Globus pallidus (tissue), 1 donor: ENCODE data around the gene NXPH1.

ENCODE experiments used
- DNase-seq: peaks from one replicate; pipeline ENCODE4 v3.0.0-alpha.2; 2015; ENCODE audit warnings: low spot score

Gene NXPH1

DNA sequence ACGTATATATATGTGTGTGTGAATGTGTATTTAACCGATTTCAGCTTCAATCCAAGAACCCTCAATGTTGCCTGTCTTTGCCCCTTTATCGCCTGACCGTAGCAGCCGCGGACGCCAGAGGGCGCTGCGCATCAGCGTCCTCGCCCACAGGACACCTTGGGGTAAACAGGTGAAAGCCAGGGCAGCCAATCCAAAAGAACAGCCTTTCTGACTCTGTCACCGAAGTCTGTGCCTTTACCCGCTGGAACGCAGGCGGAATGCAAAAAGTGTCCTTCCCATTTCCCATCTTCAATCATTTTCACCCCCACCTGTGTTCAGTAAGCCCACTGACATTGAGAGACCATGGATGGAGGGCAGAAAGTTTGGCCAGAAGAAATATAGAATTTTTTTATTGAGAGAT lies 3.6 kb downstream of the NXPH1 start:
- peak; percentile 24 for DNase-seq

GRCh38 chr7:8437606-8438005 lies 4.2 kb downstream of the NXPH1 start:
- DNase-seq: no peak

DNA sequence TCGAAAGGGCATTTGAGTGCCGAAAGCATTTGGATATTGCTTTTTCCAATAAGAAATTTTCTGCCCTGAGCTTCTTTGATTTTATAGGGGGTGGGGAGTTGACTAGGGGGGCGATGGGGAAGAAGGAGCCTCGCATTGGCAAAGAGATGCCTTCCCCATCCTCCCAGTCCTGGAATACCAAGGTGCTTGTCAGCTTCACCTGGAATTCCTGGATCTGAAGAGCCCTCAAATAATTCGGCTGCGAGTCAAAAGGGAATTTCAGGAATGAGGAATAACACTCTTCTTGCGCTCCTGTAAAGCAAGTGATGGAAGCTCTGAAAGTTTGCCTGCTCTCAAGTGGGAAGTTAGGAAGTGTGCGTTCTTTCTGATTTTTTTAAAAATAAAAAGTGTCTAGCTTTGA lies 7.3 kb downstream of the NXPH1 start:
- DNase-seq: no peak

GRCh38 chr7:8441106-8441965 lies 7.9 kb downstream of the NXPH1 start:
- DNase-seq: no peak

DNA sequence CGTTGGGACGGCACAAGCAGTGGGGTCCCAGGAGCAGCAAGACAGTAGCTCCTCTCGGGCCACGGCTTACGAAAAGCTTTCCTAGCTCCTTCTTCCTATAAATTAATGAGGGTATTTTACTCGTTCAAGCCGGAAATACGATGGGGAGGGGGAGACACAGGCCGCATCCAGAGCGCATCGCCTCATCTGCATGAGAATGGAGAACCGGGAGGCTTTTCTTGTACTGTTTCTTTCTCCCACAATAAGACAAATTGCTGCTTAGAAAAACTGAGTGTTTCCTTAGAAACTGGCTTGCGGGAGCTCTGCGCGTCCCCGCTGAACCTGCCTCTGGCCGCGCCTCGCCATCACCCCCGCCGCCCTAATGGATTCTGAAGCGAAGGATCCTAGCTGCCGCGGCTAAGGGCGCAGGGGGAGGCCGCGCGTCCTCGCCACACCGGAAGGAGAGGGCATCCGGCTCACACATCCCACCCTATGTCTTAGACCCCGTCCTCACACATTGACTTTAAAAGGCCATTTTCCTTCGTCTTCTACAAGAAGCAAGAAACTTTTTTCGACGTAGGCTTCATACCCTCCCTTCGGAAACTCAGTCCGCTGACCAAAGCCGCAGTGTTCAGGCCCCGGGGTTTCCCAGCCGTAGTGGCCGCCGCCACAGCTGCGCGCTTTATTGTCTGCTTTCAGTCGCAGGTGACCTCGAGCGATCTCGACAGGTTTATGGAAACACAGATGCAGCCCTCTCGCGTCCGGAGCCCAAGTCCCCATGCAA lies 8.8 kb downstream of the NXPH1 start:
- no peak for DNase-seq

DNA sequence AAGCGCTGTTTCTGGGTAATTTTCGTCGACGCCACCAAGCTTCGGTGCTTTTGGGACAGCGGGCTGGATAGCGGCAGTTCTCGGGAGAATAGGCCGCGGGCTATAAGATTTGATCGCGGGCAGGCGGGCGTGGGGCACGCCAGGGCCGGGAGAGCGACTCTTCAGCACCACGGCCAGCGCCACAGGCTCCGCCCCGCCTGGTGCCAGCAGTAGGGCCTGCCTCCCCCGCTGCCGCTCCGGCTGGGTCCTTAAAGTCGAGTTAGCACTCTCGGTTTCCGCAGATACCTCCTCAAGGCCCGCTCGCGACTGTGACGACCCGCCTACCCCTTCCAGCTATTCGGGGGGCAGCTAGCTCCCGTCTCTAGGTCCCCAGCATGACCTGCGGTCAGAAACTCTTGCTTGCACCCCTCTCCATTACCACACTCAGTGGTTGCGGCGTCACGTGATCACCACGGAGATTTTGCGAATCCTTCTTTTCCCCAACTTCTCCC lies 9.4 kb downstream of the NXPH1 start:
- DNase-seq: peak; percentile 43

GRCh38 chr7:8443576-8444467 lies 10.4 kb downstream of the NXPH1 start:
- DNase-seq: no peak

DNA sequence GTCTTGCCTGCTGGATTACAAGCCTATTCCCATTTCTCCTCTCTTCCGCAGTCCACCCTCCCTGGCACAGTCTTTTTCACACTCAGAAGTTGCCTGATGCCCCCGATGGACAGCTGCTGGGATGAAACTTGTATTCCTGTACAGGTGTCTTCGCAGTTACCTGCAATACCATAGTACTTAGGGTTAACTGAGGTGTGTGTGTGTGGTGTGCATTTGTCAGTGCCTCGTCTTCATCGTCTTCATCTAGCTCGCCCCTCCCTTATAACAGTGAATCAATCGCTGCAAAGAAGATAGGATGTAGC lies 11.0 kb downstream of the NXPH1 start:
- DNase-seq: no peak

GRCh38 chr7:8453535-8453934 lies 20.1 kb downstream of the NXPH1 start:
- DNase-seq: no peak

DNA sequence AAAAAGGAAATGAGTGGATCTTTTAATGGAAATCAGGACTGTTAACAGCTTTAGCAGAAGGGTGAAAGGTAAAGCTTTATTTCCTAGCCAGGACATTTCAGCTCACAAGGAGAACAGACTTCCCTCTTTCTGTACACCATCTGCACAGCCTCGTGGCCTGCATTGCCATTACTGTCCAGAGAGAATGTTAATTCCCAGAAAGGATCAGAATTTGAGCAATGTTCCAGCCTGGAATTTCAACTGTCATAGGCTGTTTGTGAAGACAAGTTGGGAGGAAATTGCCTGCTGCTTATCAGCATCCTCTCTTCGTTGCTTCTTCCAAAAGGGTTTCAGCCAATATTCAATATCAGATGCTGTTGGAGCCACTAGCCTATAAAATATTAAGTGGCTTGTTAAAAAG lies 22.0 kb downstream of the NXPH1 start:
- no peak for DNase-seq

GRCh38 chr7:8462309-8462708 lies 28.9 kb downstream of the NXPH1 start:
- no peak for DNase-seq

- no peak for DNase-seq
Measured at GRCh38 chr7:8465338-8465737, 31.9 kb downstream of the NXPH1 start.

DNA sequence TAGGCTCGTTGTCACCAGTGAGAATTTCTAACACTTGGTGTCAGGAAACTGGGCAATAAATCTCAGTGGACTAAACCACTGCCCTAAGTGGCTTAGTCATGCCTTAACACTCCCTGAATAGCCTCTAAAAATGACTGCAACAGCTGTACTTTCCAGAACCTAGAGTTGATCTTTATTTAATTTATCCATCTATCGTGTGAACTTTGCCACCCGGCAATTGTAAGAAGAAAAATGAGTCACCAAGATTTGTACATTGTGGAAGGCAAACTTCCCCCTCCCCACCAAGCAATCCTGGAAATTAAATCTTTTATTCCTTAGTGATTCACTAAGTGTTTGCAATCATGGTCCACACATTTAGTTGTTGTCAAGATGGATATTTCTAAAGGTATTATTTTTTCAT lies 47.1 kb downstream of the NXPH1 start:
- no peak for DNase-seq

DNA sequence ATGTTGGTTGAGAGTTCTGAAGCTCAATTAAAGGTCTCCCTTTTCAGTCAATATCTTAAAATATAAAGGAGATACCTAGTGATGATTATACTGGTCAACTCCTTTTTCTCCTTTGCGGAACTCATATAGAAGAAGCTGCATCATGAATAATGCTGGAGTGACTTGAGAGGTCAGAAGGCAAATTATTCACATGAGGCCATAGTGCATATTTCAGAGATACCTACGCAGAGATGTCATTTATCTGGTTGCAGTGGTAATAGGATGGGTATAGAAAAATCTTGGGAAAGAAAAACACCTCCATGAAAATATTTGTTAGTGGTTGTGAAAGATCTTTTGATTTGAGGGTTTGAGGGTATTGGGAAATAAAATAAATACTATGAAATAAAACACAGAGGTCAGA lies 47.7 kb downstream of the NXPH1 start:
- DNase-seq: no peak

- peak; percentile 47 for DNase-seq
Measured at GRCh38 chr7:8481752-8482446, 48.5 kb downstream of the NXPH1 start.

DNA sequence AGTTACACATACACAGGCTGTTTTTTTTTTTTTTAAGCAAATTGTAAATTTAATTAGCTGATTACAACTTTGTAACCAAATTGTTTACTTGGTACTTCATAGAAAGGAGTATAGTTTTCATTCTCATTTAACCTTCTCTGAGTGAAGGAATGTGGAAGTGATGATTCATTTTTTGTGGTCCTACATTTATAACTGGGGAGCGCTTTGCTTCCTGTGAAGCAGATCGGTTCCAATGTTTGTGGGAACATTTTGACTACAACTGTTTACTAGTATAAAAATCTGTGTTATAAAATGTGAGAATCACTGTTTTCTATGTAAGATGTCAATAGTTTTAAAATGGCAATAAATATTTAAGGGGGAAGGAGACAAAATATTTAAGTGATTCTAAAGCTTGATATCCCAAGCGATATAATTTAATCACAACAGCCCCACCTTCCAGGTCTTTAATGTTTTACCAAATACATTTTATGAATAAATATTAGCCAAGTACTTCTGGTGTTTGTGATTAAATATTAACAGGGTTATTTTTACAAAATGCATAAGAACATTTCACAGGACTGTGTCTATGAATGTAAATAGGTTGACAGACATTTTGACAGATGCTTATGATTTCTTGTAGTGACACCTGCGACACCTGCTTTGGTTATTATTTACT lies 57.1 kb downstream of the NXPH1 start:
- DNase-seq: no peak

DNA sequence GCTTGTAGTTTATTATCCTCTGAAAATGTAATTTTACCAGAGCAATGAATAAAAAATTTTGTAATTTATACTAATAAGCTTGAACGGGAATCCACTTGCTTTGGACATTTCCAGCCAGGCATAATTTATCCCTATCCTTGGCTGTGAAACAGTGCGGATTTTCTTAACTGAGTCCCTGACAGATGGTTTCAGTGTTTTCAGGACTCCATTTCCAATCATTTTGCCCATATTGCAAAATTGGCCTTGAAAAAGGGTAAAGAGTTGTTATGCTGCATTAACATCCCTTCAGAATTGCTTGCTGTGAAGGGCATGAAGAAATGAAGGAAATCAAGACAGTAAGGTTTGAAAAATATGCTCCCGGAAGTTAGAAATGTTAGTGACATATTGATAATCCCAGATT lies 57.7 kb downstream of the NXPH1 start:
- no peak for DNase-seq

- no peak for DNase-seq
Measured at GRCh38 chr7:8491544-8492489, 58.4 kb downstream of the NXPH1 start.

- DNase-seq: no peak
Measured at GRCh38 chr7:8499128-8499527, 65.7 kb downstream of the NXPH1 start.

- DNase-seq: no peak
Measured at GRCh38 chr7:8500286-8500685, 66.9 kb downstream of the NXPH1 start.
